Breast epithelium (tissue), 4 donors: ENCODE results near the gene USO1. TPM values are rescaled to one million over a fixed set of nuclear protein-coding genes. Genes with fewer than 3 reads are reported as not detected.
A peak's percentile ranks its signal among the peaks of the same experiment; 100 is the strongest.

Experiments used
- DNase-seq, 2 donors: peaks; one replicate each; pipeline ENCODE4 v3.0.0-alpha.2; 2019; ENCODE audit warnings: low spot score in 2 of 2
- H3K27ac ChIP-seq, 2 donors: fragments of 200-600 bp; sonication (generic) in 1 of 2; one replicate each; pipeline ENCODE4 v1.5.1; 2016 to 2019; ENCODE audit warnings: mild to moderate bottlenecking in 1 of 2
- H3K27me3 ChIP-seq, 2 donors: fragments of 200-600 bp; sonication (generic) in 1 of 2; one replicate each; pipeline versions ENCODE4 v1.5.1 to v1.6.0; 2017 to 2019; ENCODE audit warnings: control low read depth in 1 of 2, mild to moderate bottlenecking in 1 of 2
- H3K36me3 ChIP-seq: fragments of 200-600 bp; one replicate; pipeline ENCODE4 v1.5.1; 2019
- H3K4me1 ChIP-seq, 2 donors: fragments of 200-600 bp; sonication (generic); one replicate each; pipeline ENCODE4 v1.5.1; 2016 to 2019; ENCODE audit warnings: control low read depth in 1 of 2
- H3K4me3 ChIP-seq, 3 donors: fragments of 200-600 bp; sonication (generic); 1 replicate in 2 of 3; 2 replicates in 1 of 3; pipeline ENCODE4 v1.5.1; 2016 to 2019; ENCODE audit warnings: mild to moderate bottlenecking in 3 of 3, moderate library complexity in 2 of 3
- H3K9me3 ChIP-seq, 2 donors: fragments of 200-600 bp; sonication (generic) in 1 of 2; one replicate each; pipeline ENCODE4 v1.5.1; 2016 to 2019; ENCODE audit warnings: control low read depth in 1 of 2
- POLR2A ChIP-seq: fragments of 450-650 bp; IDR thresholded peaks from one replicate; pipeline ENCODE4 v1.6.1; 2016; ENCODE audit warnings: antibody characterized with exemption, mild to moderate bottlenecking, moderate library complexity
- POLR2AphosphoS5 ChIP-seq, 3 donors: sonication (generic); formaldehyde crosslinking; IDR thresholded peaks; one replicate each; pipeline ENCODE4 v1.6.1; 2017; ENCODE audit warnings: antibody characterized with exemption in 3 of 3
- intact Hi-C: fragments of 100-400 bp; cut with DNase I; formaldehyde crosslinking; loops from one replicate; pipeline ENCODE4 v1.15.1; 2023; ENCODE audit warnings: low total_unique reads
- total RNA-seq, 3 donors: library from RNA; depleted of rRNA; stranded (reverse); fragments of >200 nt; gene quantifications; one replicate each; pipeline ENCODE4 v1.1.0, GENCODE V29; 2016
- TF ChIP-seq, protein P1 (sequence below), 3 donors: fragments of 450-650 bp; IDR thresholded peaks; one replicate each; pipeline ENCODE4 v1.5.1; 2016 to 2017; ENCODE audit warnings: antibody characterized with exemption in 3 of 3, mild to moderate bottlenecking in 3 of 3, moderate library complexity in 3 of 3

USO1 gene
- total RNA-seq, 3 donors from 2014 or later = 74.1 to 76.7 (median 74.1) TPM

DNA sequence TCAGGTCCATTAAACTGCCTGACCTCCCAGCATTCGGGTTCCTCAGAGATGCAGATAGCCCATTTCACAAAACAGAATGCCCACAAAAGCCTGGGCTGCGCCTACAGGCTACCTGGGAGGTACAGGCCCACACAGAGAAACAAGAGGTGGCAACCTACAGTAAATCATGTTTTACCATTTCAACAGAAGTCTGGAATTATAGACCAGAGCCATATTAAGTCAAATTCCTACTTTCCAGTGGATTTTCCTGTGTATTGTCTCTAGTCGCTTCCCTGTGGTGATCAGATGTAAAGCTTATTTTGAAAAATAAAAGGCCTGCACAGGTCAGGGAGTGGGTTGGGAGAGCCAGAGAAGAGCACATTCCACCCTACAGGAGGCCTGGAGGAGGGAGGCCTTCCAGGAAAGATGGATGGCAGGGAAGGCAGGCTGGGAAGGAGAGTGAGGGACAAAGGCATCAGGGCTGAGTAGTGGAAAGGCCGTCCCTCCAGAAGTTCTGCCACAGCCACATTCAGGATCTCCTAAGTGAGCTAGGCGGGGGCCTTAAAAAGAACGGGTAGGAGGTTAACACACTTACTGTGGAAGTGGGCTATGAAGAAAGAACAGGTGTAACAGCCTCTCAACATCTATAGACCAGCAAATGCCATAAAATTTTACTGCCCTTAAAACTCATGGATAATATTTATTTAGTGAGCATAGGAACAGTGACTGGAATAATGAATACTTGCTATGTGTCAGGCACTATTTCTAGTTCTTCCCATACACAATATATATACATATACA is 19.0 kb upstream of the USO1 start:
- Histone ChIP-seq H3K9me3 (no peaks in the 10 kb centered on the region), H3K4me1 (no peaks in the 10 kb centered on the region), H3K27ac (no peak overlapping the region), H3K4me3 (no peak overlapping the region), H3K36me3 (no peaks in the 10 kb centered on the region), H3K27me3 (no peaks in the 10 kb centered on the region)
- no peak for DNase-seq
- TF ChIP-seq POLR2AphosphoS5 (IDR thresholded peaks at IDR 0.05) = no peak
- intact Hi-C loops = no loop called here

DNA sequence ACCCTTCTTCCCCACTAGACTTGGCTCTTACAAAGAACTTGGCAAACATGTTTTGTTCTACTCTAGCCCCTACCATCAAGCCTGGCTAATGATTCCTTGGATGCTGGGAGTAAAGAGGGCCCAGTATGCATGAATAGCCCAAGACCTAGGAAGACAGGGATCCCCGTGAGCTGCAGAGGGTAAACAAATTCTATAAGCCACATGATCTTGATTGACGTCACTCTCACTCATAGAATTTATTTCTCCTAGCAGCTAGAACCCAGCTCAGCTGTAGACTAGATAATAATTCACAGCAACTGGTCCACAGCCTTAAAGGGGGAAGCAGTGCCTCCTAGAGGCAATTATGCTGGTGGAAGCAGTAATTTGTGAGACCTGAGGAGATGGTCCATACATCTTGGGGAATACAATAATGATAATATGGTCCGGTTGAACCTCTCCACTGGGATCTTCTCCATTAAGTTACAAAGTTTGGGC is 16.1 kb upstream of the USO1 start:
- H3K27ac ChIP-seq = no peak overlapping the region

DNA sequence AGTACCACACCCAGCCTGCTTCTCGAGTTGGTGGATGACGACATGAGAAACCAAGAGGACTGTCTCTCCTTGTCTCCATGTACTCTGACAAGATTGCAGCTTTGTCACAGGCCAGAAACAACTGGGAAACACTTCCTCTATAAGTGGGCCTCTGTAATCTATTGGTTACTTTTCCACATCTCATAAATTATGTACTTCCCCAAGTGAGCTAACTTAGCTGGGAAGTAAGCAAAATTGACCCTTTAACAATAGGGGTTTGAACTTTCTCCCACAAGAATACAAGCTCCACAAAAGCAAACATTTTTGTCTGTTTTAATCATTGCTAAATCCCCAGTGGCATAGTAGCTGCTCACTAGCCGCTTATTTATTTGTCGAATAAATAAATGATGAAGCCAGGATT is 14.1 kb upstream of the USO1 start:
- Histone ChIP-seq H3K36me3 (no peaks in the 10 kb centered on the region), H3K4me1 (peaks cover 0 to 6% of the 10 kb centered on the region in 2 donors), H3K27me3 (no peaks in the 10 kb centered on the region), H3K27ac (no peak overlapping the region), H3K4me3 (no peak overlapping the region), H3K9me3 (no peaks in the 10 kb centered on the region)
- intact Hi-C loops = no loop called here
- DNase-seq = no peak
- TF ChIP-seq, protein P1, sequence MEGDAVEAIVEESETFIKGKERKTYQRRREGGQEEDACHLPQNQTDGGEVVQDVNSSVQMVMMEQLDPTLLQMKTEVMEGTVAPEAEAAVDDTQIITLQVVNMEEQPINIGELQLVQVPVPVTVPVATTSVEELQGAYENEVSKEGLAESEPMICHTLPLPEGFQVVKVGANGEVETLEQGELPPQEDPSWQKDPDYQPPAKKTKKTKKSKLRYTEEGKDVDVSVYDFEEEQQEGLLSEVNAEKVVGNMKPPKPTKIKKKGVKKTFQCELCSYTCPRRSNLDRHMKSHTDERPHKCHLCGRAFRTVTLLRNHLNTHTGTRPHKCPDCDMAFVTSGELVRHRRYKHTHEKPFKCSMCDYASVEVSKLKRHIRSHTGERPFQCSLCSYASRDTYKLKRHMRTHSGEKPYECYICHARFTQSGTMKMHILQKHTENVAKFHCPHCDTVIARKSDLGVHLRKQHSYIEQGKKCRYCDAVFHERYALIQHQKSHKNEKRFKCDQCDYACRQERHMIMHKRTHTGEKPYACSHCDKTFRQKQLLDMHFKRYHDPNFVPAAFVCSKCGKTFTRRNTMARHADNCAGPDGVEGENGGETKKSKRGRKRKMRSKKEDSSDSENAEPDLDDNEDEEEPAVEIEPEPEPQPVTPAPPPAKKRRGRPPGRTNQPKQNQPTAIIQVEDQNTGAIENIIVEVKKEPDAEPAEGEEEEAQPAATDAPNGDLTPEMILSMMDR (IDR thresholded peaks at IDR 0.05) = no peak
- TF ChIP-seq POLR2AphosphoS5 (IDR thresholded peaks at IDR 0.05) = no peak
- TF ChIP-seq POLR2A = no peak

More for the DNA sequence above, 16.1 kb upstream of the USO1 start:
- no peak for DNase-seq
- H3K27me3 ChIP-seq = no peaks in the 10 kb centered on the region
- H3K36me3 ChIP-seq = no peaks in the 10 kb centered on the region
- TF ChIP-seq POLR2A = no peak
- TF ChIP-seq, protein P1 (IDR thresholded peaks at IDR 0.05) = no peak
- TF ChIP-seq POLR2AphosphoS5 (IDR thresholded peaks at IDR 0.05) = no peak
- H3K4me3 ChIP-seq = no peak overlapping the region
- intact Hi-C loops = no loop called here
- no peaks in the 10 kb centered on the region for H3K9me3 ChIP-seq
- no peaks in the 10 kb centered on the region for H3K4me1 ChIP-seq

DNA sequence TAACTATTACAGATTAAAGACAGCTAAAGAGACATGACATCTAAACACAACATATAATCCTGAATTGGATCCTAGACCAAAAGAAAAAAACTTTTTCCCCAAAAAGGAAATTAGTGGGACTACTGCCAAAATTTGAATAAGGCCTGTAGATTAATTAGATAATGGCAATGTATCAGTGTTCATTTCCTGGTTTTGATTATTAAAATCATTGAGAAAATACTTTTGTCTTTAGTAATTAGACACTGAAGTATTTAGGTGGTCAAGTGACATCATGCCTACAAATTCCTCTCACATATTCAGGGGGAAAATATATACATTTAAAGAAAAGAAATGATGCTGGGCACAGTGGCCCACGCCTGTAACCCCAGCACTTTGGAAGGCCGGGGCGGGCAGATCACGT is 10.4 kb upstream of the USO1 start:
- H3K9me3 ChIP-seq = no peaks in the 10 kb centered on the region
- no peak for DNase-seq
- H3K27me3 ChIP-seq = no peaks in the 10 kb centered on the region
- no peaks in the 10 kb centered on the region for H3K36me3 ChIP-seq
- intact Hi-C loops = no loop called here
- H3K4me3 ChIP-seq = no peak overlapping the region
- H3K27ac ChIP-seq = no peak overlapping the region
- TF ChIP-seq, protein P1 (IDR thresholded peaks at IDR 0.05) = no peak
- no peak for TF ChIP-seq POLR2AphosphoS5 (IDR thresholded peaks at IDR 0.05)
- no peak for TF ChIP-seq POLR2A
- H3K4me1 ChIP-seq = peaks cover 0 to 6% of the 10 kb centered on the region in 2 donors

DNA sequence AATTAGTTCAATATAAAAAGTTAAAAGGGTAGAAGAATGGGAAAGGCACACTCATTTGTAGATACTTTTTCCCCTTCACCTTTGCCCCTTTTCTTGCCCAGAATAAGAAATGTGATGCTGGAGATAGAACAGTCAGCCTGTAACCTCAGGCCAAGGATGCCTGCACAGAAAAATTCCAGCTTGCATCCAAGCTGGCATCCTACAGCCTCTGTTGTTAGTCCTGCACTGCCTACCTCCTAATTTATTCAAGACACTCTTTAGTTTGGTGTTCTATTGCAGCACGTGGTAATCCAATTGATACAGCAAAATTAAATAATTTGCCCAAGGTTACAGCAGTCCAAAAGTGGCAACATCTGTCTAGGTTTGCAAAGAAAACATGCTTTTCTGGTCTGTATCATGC is 9.7 kb upstream of the USO1 start:
- Histone ChIP-seq H3K4me3 (no peak overlapping the region), H3K27me3 (no peaks in the 10 kb centered on the region), H3K4me1 (peaks cover 0 to 6% of the 10 kb centered on the region in 2 donors), H3K27ac (peak overlapping the region in 1 of 2 donors; percentile 25), H3K9me3 (no peaks in the 10 kb centered on the region), H3K36me3 (no peaks in the 10 kb centered on the region)
- intact Hi-C loops = no loop called here
- no peak for DNase-seq
- TF ChIP-seq POLR2A = no peak
- TF ChIP-seq, protein P1 (IDR thresholded peaks at IDR 0.05) = no peak
- no peak for TF ChIP-seq POLR2AphosphoS5 (IDR thresholded peaks at IDR 0.05)
